HEK293 (cell line): ENCODE data around the gene ARFRP1.

Experiments
- CTCF ChIA-PET: fragments of 350-600 bp; formaldehyde crosslinking; extraction: SDS; loops from one replicate; lab custom pipeline; 2021; ENCODE audit warnings: antibody characterized with exemption; lab: Yijun Ruan, JAX
- POLR2A ChIA-PET: fragments of 300-600 bp; formaldehyde crosslinking; extraction: SDS; loops from one replicate; lab custom pipeline; 2020; ENCODE audit warnings: antibody characterized with exemption, inconsistent platforms; lab: Yijun Ruan, JAX
- H3K27ac ChIP-seq: fragments of 200-500 bp; sonication (Bioruptor generic); 2 replicates; pipeline ENCODE4 v1.5.1; 2014; ENCODE audit warnings: low read depth, low read length, control low read depth, inconsistent platforms; ENCODE audit errors: extremely low read depth
- H3K36me3 ChIP-seq, 2 experiments: fragments of 200-500 bp in 1 of 2; sonication (Bioruptor generic) in 1 of 2; 1 replicate in 1 of 2; 2 replicates in 1 of 2; pipeline ENCODE4 v1.5.1; 2014 to 2017; ENCODE audit warnings: inconsistent platforms in 2 of 2, low read length in 2 of 2; ENCODE audit not compliant: control insufficient read depth in 2 of 2, insufficient read depth in 1 of 2
- H3K4me1 ChIP-seq: fragments of 200-500 bp; sonication (Bioruptor generic); 2 replicates; pipeline ENCODE4 v1.5.1; 2014; ENCODE audit warnings: mild to moderate bottlenecking, low read length, inconsistent platforms; ENCODE audit not compliant: control insufficient read depth, insufficient read depth
- H3K4me3 ChIP-seq: 2 replicates; pipeline ENCODE4 v1.5.1; 2011; ENCODE audit warnings: low read depth, mild to moderate bottlenecking, control low read depth, low read length, moderate library complexity
- H3K9me3 ChIP-seq: fragments of 200-500 bp; sonication (Bioruptor generic); 2 replicates; pipeline ENCODE4 v1.5.1; 2014; ENCODE audit warnings: low read depth, low read length, inconsistent platforms; ENCODE audit not compliant: control insufficient read depth, insufficient read depth
- GLIS1 ChIP-seq: fragments of 450-650 bp; formaldehyde crosslinking; IDR thresholded peaks from 2 replicates; pipeline ENCODE4 v1.5.1; 2016; ENCODE audit warnings: missing biosample characterization, missing genetic modification characterization
- GLIS2 ChIP-seq: fragments of 450-650 bp; formaldehyde crosslinking; IDR thresholded peaks from 2 replicates; pipeline ENCODE4 v1.5.1; 2016; ENCODE audit warnings: missing biosample characterization, missing genetic modification characterization
- IKZF3 ChIP-seq: fragments of 450-650 bp; IDR thresholded peaks from 2 replicates; pipeline ENCODE4 v1.5.0; 2018; ENCODE audit warnings: missing biosample characterization, mild to moderate bottlenecking, missing genetic modification characterization, moderate library complexity
- KLF9 ChIP-seq: fragments of 450-650 bp; formaldehyde crosslinking; IDR thresholded peaks from 2 replicates; pipeline ENCODE4 v1.5.1; 2016; ENCODE audit warnings: missing biosample characterization, missing genetic modification characterization, low read depth
- REPIN1 ChIP-seq: fragments of 450-650 bp; formaldehyde crosslinking; IDR thresholded peaks from 2 replicates; pipeline ENCODE4 v1.5.1; 2017; ENCODE audit warnings: missing biosample characterization, missing genetic modification characterization, low read depth
- SP2 ChIP-seq: fragments of 450-650 bp; formaldehyde crosslinking; IDR thresholded peaks from 2 replicates; pipeline ENCODE4 v1.5.1; 2016; ENCODE audit warnings: missing biosample characterization, missing genetic modification characterization
- TRIM28 ChIP-seq: IDR thresholded peaks from 2 replicates; pipeline ENCODE4 v1.6.1; 2011; ENCODE audit warnings: low read length, control low read depth, borderline replicate concordance
- ZBTB7A ChIP-seq: fragments of 450-650 bp; formaldehyde crosslinking; IDR thresholded peaks from 2 replicates; pipeline ENCODE4 v1.5.1; 2016; ENCODE audit warnings: low read depth, missing biosample characterization, missing genetic modification characterization
- ZEB2 ChIP-seq: fragments of 450-650 bp; formaldehyde crosslinking; IDR thresholded peaks from 2 replicates; pipeline ENCODE4 v1.5.1; 2016; ENCODE audit warnings: missing biosample characterization, missing genetic modification characterization
- ZFHX2 ChIP-seq: fragments of 450-650 bp; formaldehyde crosslinking; conservative IDR thresholded peaks from 2 replicates; pipeline ENCODE4 v1.5.1; 2016; ENCODE audit warnings: missing biosample characterization, missing genetic modification characterization
- ZIC2 ChIP-seq: fragments of 450-650 bp; formaldehyde crosslinking; IDR thresholded peaks from 2 replicates; pipeline ENCODE4 v1.5.1; 2016; ENCODE audit warnings: missing biosample characterization, missing genetic modification characterization
- ZNF10 ChIP-seq: fragments of 450-650 bp; formaldehyde crosslinking; IDR thresholded peaks from 2 replicates; pipeline ENCODE4 v1.5.1; 2017; ENCODE audit warnings: missing biosample characterization, missing genetic modification characterization
- ZNF112 ChIP-seq: fragments of 450-650 bp; formaldehyde crosslinking; IDR thresholded peaks from 2 replicates; pipeline ENCODE4 v1.5.0; 2017; ENCODE audit warnings: missing biosample characterization, missing genetic modification characterization
- ZNF169 ChIP-seq: fragments of 450-650 bp; formaldehyde crosslinking; IDR thresholded peaks from 2 replicates; pipeline ENCODE4 v1.5.1; 2016; ENCODE audit warnings: missing biosample characterization, missing genetic modification characterization
- ZNF174 ChIP-seq: fragments of 450-650 bp; formaldehyde crosslinking; IDR thresholded peaks from 2 replicates; pipeline ENCODE4 v1.5.0; 2017; ENCODE audit warnings: missing biosample characterization, mild to moderate bottlenecking, missing genetic modification characterization
- ZNF302 ChIP-seq: fragments of 450-650 bp; formaldehyde crosslinking; IDR thresholded peaks from 2 replicates; pipeline ENCODE4 v1.5.1; 2016; ENCODE audit warnings: missing biosample characterization, missing genetic modification characterization, low read depth
- ZNF366 ChIP-seq: fragments of 450-650 bp; formaldehyde crosslinking; conservative IDR thresholded peaks from 2 replicates; pipeline ENCODE4 v1.5.1; 2016; ENCODE audit warnings: missing biosample characterization, missing genetic modification characterization
- ZNF423 ChIP-seq: fragments of 450-650 bp; formaldehyde crosslinking; IDR thresholded peaks from 2 replicates; pipeline ENCODE4 v1.5.1; 2016; ENCODE audit warnings: missing biosample characterization, missing genetic modification characterization
- ZNF426 ChIP-seq: fragments of 450-650 bp; formaldehyde crosslinking; IDR thresholded peaks from 2 replicates; pipeline ENCODE4 v1.5.1; 2017; ENCODE audit warnings: missing biosample characterization, missing genetic modification characterization, mild to moderate bottlenecking, inconsistent platforms, moderate library complexity
- ZNF433 ChIP-seq: fragments of 450-650 bp; formaldehyde crosslinking; IDR thresholded peaks from 2 replicates; pipeline ENCODE4 v1.5.1; 2016; ENCODE audit warnings: missing biosample characterization, missing genetic modification characterization, low read depth
- ZNF514 ChIP-seq: fragments of 450-650 bp; formaldehyde crosslinking; IDR thresholded peaks from 2 replicates; pipeline ENCODE4 v1.5.1; 2016; ENCODE audit warnings: missing biosample characterization, missing genetic modification characterization
- ZNF571 ChIP-seq: fragments of 450-650 bp; formaldehyde crosslinking; IDR thresholded peaks from 2 replicates; pipeline ENCODE4 v1.5.0; 2017; ENCODE audit warnings: missing biosample characterization, missing genetic modification characterization
- ZNF596 ChIP-seq: fragments of 450-650 bp; IDR thresholded peaks from 2 replicates; pipeline ENCODE4 v1.5.0; 2018; ENCODE audit warnings: missing biosample characterization, mild to moderate bottlenecking, missing genetic modification characterization, moderate library complexity
- ZNF623 ChIP-seq: fragments of 450-650 bp; formaldehyde crosslinking; IDR thresholded peaks from 2 replicates; pipeline ENCODE4 v1.5.1; 2016; ENCODE audit warnings: missing biosample characterization, missing genetic modification characterization
- ZNF626 ChIP-seq: fragments of 450-650 bp; sonication (Bioruptor Pico); formaldehyde crosslinking; IDR thresholded peaks from 2 replicates; pipeline ENCODE4 v1.5.1; 2018; ENCODE audit warnings: missing biosample characterization, missing genetic modification characterization, inconsistent platforms
- ZNF629 ChIP-seq: fragments of 450-650 bp; formaldehyde crosslinking; IDR thresholded peaks from 2 replicates; pipeline ENCODE4 v1.5.1; 2017; ENCODE audit warnings: missing biosample characterization, missing genetic modification characterization
- ZNF664 ChIP-seq: fragments of 450-650 bp; formaldehyde crosslinking; IDR thresholded peaks from 2 replicates; pipeline ENCODE4 v1.5.1; 2016; ENCODE audit warnings: missing biosample characterization, missing genetic modification characterization
- TF ChIP-seq, protein P1 (sequence below): fragments of 450-650 bp; formaldehyde crosslinking; IDR thresholded peaks from 2 replicates; pipeline ENCODE4 v1.5.1; 2016; ENCODE audit warnings: missing biosample characterization, missing genetic modification characterization
- TF ChIP-seq, protein P2 (sequence below): fragments of 450-650 bp; formaldehyde crosslinking; IDR thresholded peaks from 2 replicates; pipeline ENCODE4 v1.5.1; 2017; ENCODE audit warnings: missing biosample characterization, mild to moderate bottlenecking, missing genetic modification characterization, moderate library complexity
- TF ChIP-seq, protein P3 (sequence below): fragments of 450-650 bp; formaldehyde crosslinking; IDR thresholded peaks from 2 replicates; pipeline ENCODE4 v1.5.1; 2016; ENCODE audit warnings: missing biosample characterization, missing genetic modification characterization
- TF ChIP-seq, protein P4 (sequence below): fragments of 450-650 bp; formaldehyde crosslinking; IDR thresholded peaks from 2 replicates; pipeline ENCODE4 v1.5.1; 2016; ENCODE audit warnings: missing biosample characterization, missing genetic modification characterization
- TF ChIP-seq, protein P5 (sequence below): fragments of 450-650 bp; formaldehyde crosslinking; IDR thresholded peaks from 2 replicates; pipeline ENCODE4 v1.5.1; 2016; ENCODE audit warnings: missing biosample characterization, missing genetic modification characterization

ARFRP1 gene

DNA sequence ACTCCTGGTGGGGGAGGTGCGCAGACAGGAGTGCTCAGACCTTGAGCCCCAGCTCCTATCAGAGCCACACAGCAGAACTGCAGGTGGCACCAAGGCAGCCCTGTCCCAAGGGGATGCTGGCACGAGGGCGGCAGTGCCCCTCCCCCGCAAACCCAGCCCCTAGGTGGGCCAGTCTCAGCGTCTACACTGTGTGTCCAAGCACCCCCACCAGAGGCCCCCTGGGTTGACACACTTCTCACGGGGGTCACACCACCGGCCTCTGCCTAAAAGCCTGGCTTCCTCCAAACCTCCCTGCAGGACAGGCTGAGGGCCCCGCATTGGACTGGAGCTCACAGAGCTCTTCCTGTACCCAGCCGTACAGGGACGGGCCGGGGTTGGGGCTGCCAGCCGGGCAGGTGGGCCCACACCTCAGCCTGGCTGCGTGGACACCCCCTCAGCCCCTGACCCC is 39.9 kb upstream of the ARFRP1 start:
- Histone ChIP-seq H3K4me3 (no peak overlapping the region), H3K9me3 (no peaks in the 10 kb centered on the region), H3K27ac (no peak overlapping the region), H3K36me3 (peaks cover 4 to 11% of the 10 kb centered on the region in 2 experiments; a peak in 1 of 3 replicates), H3K4me1 (no peaks in the 10 kb centered on the region)
- ChIA-PET CTCF (interaction anchor here (0.5 kb wide), 1 partner anchor 282 kb away, joined by 3 read pairs; no protein-coding TSS in a partner anchor), POLR2A (no interaction called here)
- no peak for TF ChIP-seq ZNF623 (tag by site-specific recombination)
- TF ChIP-seq, protein P1, sequence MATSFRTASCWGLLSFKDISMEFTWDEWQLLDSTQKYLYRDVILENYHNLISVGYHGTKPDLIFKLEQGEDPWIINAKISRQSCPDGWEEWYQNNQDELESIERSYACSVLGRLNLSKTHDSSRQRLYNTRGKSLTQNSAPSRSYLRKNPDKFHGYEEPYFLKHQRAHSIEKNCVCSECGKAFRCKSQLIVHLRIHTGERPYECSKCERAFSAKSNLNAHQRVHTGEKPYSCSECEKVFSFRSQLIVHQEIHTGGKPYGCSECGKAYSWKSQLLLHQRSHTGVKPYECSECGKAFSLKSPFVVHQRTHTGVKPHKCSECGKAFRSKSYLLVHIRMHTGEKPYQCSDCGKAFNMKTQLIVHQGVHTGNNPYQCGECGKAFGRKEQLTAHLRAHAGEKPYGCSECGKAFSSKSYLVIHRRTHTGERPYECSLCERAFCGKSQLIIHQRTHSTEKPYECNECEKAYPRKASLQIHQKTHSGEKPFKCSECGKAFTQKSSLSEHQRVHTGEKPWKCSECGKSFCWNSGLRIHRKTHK (tag by site-specific recombination): no peak
- TF ChIP-seq GLIS1: peak; percentile 64
- TF ChIP-seq SP2 (tag by site-specific recombination): no peak
- TF ChIP-seq ZNF174 (tag by site-specific recombination): no peak
- TF ChIP-seq ZNF626 (tag by site-specific recombination): no peak
- TF ChIP-seq, protein P2, sequence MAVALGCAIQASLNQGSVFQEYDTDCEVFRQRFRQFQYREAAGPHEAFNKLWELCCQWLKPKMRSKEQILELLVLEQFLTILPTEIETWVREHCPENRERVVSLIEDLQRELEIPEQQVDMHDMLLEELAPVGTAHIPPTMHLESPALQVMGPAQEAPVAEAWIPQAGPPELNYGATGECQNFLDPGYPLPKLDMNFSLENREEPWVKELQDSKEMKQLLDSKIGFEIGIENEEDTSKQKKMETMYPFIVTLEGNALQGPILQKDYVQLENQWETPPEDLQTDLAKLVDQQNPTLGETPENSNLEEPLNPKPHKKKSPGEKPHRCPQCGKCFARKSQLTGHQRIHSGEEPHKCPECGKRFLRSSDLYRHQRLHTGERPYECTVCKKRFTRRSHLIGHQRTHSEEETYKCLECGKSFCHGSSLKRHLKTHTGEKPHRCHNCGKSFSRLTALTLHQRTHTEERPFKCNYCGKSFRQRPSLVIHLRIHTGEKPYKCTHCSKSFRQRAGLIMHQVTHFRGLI (tag by site-specific recombination): no peak
- TF ChIP-seq KLF9 (tag by site-specific recombination): no peak
- TF ChIP-seq ZBTB7A: 0 out of 2 replicates have a peak, but pooled peaks have one; percentile 30
- TF ChIP-seq ZNF514: no peak
- no peak for TF ChIP-seq REPIN1 (tag by site-specific recombination)
- TF ChIP-seq TRIM28: no peak
- no peak for TF ChIP-seq ZNF302 (tag by site-specific recombination)
- TF ChIP-seq ZFHX2 (tag by site-specific recombination): no peak
- TF ChIP-seq ZEB2: no peak
- no peak for TF ChIP-seq ZNF596
- no peak for TF ChIP-seq ZNF664
- TF ChIP-seq GLIS2 (tag by site-specific recombination): peak; percentile 40; the same call in 1 of the 2 replicates
- peak; percentile 11; the same call in 1 of the 2 replicates for TF ChIP-seq ZIC2
- TF ChIP-seq ZNF112 (tag by site-specific recombination): no peak
- TF ChIP-seq, protein P3, sequence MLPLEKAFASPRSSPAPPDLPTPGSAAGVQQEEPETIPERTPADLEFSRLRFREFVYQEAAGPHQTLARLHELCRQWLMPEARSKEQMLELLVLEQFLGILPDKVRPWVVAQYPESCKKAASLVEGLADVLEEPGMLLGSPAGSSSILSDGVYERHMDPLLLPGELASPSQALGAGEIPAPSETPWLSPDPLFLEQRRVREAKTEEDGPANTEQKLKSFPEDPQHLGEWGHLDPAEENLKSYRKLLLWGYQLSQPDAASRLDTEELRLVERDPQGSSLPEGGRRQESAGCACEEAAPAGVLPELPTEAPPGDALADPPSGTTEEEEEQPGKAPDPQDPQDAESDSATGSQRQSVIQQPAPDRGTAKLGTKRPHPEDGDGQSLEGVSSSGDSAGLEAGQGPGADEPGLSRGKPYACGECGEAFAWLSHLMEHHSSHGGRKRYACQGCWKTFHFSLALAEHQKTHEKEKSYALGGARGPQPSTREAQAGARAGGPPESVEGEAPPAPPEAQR (tag by site-specific recombination): no peak
- no peak for TF ChIP-seq ZNF423 (tag by site-specific recombination)
- TF ChIP-seq, protein P4, sequence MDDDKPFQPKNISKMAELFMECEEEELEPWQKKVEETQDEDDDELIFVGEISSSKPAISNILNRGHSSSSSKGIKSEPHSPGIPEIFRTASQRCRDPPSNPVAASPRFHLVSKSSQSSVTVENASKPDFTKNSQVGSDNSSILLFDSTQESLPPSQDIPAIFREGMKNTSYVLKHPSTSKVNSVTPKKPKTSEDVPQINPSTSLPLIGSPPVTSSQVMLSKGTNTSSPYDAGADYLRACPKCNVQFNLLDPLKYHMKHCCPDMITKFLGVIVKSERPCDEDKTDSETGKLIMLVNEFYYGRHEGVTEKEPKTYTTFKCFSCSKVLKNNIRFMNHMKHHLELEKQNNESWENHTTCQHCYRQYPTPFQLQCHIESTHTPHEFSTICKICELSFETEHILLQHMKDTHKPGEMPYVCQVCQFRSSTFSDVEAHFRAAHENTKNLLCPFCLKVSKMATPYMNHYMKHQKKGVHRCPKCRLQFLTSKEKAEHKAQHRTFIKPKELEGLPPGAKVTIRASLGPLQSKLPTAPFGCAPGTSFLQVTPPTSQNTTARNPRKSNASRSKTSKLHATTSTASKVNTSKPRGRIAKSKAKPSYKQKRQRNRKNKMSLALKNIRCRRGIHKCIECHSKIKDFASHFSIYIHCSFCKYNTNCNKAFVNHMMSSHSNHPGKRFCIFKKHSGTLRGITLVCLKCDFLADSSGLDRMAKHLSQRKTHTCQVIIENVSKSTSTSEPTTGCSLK (tag by site-specific recombination): no peak
- no peak for TF ChIP-seq ZNF629 (tag by site-specific recombination)
- TF ChIP-seq ZNF433 (tag by site-specific recombination): no peak
- no peak for TF ChIP-seq ZNF571 (tag by site-specific recombination)
- TF ChIP-seq, protein P5, sequence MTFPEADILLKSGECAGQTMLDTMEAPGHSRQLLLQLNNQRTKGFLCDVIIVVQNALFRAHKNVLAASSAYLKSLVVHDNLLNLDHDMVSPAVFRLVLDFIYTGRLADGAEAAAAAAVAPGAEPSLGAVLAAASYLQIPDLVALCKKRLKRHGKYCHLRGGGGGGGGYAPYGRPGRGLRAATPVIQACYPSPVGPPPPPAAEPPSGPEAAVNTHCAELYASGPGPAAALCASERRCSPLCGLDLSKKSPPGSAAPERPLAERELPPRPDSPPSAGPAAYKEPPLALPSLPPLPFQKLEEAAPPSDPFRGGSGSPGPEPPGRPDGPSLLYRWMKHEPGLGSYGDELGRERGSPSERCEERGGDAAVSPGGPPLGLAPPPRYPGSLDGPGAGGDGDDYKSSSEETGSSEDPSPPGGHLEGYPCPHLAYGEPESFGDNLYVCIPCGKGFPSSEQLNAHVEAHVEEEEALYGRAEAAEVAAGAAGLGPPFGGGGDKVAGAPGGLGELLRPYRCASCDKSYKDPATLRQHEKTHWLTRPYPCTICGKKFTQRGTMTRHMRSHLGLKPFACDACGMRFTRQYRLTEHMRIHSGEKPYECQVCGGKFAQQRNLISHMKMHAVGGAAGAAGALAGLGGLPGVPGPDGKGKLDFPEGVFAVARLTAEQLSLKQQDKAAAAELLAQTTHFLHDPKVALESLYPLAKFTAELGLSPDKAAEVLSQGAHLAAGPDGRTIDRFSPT (tag by site-specific recombination): peak; percentile 13; the same call in 1 of the 2 replicates
- no peak for TF ChIP-seq ZNF10
- TF ChIP-seq IKZF3 (tag by site-specific recombination): no peak
- no peak for TF ChIP-seq ZNF426 (tag by site-specific recombination)
- TF ChIP-seq ZNF366: no peak
- no peak for TF ChIP-seq ZNF169 (tag by site-specific recombination)
